Measurements from ENCODE around the gene ATG7.

ATG7 gene

DNA sequence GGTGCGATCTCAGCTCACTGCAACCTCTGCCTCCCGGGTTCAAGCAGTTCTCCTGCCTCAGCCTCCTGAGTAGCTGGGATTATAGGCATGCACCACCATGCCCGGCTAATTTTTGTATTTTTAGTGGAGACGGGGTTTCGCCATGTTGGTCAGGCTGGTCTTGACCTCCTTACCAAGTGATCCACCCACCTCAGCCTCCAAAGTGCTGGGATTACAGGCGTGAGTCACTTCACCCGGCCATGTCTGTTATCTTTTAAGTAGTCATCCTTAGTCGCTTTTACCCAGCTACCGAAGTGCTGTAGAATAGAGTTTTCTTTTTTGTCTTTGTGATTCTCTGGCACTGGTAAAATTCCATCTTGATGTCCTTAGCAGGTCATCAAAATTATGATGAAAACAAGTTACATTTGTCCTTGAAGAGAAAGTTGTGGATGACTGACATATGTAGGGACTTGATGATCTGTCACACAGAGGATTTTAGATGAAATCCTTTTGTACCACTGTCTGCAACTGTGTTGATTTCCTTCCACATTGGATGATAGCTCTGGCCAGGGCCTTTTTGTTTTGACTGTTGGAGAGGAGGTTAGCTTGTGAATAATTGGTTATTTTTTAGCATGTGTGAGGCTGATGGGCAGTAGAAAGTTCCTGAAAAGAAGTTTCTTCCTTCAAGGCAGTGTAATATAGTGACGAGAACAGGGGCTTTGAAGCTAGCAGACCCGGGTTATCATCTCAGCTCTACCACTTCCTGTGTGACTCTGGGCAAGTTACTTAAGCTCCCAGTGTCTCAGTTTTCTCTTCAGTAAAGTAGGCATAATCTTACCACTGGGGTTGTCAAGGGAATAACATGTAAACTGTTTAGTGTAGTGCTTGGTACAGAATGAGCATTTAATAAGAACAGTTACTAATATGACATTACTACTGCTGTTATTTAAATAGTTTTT, 18.8 kb downstream of the ATG7 start:
- no peak for DNase-seq

GRCh38 chr3:11291808-11292207, 19.6 kb downstream of the ATG7 start:
- no peak for DNase-seq

DNA sequence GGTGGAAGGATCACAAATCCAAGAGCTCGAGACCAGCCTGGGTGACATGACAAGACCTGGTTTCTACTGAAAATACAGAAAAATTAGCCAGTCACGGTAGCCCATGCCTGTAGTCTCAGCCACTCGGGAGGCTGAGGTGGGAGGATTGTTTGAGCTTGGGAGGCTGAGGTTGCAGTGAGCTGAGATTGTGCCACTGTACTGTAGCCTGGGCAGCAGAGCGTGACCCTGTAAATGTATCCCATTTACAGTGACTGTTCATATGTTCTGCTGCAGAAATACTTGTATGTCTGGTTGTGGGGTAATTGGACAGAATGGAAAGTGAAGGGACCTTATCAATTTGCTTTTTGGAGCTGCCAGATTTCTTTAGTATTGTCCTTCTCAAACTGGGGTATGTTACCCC, 24.9 kb downstream of the ATG7 start:
- DNase-seq = no peak

GRCh38 chr3:11300970-11301369, 28.8 kb downstream of the ATG7 start:
- no peak for DNase-seq

DNA sequence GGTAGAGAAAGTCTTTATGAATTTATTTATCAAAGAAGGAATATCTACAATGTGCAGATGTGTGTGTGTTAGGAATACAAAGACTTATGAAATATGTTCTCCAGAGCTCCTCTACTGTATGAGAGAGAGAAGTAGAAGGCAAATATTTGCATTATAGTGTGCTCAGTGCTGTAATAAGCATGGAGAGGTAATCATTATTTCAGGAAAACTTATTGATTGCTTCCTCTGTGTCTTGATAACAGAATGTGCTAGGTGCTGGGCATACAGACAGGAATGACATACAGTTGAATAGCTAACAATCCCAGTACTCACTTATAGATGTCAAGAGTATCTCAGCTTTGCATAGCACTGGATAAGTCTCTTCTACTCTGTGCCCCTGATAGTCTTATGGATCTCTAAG, 30.2 kb downstream of the ATG7 start:
- no peak for DNase-seq

- no peak for DNase-seq
Measured at GRCh38 chr3:11304175-11304574, 32.0 kb downstream of the ATG7 start.

- no peak for DNase-seq
Measured at GRCh38 chr3:11305509-11305908, 33.3 kb downstream of the ATG7 start.

GRCh38 chr3:11306817-11307589, 34.8 kb downstream of the ATG7 start:
- peak in 5 of 51 donors; percentile 1 to 45 (median 4) for DNase-seq

DNA sequence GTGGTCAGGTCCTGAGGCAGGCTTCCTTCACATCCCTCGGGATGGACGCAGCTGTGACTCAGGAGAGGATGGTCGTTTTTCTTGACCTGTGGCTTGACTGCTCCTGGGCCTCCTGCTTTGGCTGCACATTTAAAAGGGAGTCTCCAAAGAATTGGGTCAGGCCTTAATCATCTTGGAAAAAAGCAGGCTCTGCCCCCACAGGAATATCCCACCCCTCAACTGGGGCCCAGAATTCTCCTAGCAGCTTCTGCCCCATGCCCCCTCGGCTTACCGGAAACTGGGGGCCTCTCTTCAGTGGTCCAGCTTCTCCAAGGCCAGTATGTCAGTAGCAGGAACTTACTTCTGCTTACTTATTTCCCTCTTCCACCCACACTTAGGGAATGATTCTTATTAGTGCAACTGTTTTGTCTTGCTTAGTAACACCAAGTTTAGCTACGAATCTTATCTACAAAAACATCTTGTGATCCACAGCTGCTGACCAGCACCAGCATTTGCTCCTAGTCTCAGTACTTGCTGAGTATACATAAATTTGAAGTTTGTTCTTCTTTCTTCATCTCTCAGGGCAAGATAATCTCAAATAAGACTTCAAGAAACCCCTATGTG, 35.7 kb downstream of the ATG7 start:
- no peak for DNase-seq

- no peak for DNase-seq
Measured at GRCh38 chr3:11310258-11310657, 38.1 kb downstream of the ATG7 start.

DNA sequence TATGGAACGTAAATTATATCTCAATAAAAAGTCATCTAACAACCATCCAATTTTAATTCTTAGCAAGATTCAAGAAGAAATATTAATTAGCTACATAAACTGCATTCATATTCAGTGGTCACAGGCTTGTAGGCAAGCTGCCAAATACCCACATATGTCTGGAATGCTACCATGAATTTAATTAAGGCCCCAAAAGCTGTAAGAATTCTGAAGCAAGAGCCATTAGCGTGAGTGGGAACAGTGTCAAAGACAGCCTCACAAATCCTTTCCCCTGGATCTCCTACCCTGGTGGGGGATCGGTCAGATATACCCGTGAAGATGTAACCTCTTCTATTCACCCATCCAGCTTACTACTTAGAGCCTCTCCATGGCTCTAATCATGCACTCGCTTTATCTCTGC, 40.0 kb downstream of the ATG7 start:
- no peak for DNase-seq

GRCh38 chr3:11317300-11317699, 45.1 kb downstream of the ATG7 start:
- no peak for DNase-seq

DNA sequence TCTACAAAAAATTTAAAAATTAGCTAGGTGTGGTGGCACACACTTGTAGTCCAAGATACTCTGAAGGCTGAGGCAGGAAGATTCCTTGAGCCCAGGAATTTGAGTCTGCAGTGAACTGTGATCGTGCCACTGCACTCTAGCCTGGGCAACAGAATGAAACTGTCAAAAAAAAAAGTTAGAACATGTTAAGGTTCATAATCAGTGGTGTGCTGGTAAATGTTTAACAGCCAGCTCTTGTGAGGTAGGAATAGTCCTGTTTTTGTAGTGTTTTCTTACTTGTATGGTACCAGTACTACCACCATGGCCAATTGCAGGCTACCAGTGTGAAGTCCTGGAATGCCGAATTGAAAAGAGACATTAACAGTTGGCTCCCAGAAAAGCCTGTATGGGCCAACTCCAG, 50.7 kb downstream of the ATG7 start:
- DNase-seq = no peak

DNA sequence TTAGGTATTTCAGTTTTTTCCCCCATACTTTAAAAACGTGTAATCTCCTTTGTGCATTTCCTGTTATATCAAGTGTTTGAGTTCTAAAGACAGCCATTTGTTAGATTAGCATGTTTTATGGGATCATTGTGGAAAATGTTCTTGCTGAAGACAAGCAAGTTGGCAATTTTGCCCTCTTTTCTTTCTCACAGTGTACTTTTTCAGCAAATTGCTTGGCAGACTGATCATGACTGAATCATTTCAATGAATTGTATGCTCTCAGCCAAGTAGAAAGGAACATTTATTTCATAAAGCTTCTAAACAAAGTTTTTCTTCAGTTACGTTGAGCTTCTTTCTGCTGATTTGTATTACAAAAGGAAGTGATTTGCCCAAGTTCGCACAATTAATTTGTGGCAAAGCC, 51.6 kb downstream of the ATG7 start:
- peak in 1 of 51 donors; percentile 47 for DNase-seq

DNA sequence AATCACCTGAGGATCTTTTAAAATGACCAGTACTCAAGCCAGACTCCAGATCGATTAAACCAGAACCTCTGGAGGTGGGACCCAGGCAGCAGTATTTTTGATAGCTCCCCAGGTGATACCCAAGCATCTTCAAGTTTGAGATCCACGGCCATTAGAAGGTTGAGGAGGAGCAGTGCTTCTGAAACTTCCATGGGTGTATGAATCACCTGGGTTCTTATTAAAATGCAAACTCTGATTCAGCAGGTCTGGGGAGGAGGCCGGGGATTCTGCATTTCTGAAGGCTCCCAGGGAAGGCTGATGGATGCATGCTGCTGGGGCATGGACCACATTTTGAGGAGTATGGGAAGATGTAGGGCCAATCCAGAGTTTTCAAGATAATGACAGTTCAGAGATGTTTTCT, 55.4 kb downstream of the ATG7 start:
- DNase-seq = no peak

GRCh38 chr3:11328196-11328945, 56.2 kb downstream of the ATG7 start:
- no peak for DNase-seq

DNA sequence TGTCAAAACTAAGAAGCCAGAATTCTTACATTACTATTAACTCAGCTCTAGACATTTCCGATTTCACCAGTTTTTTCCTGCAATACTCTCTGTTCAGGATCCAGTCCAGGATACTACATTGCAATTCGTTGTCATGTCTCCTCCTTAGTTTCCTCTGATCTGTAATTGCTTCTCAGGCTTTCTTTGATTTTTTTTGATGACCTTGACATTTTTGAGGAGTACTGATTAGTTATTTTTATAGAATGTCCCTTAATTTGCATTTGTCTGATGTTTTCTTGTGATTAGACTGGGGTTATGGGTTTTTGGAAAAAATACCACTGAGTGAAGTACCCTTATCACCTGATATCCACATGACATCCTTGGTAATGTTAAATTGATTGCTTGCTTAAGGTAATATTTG, 57.6 kb downstream of the ATG7 start:
- DNase-seq = no peak

DNA sequence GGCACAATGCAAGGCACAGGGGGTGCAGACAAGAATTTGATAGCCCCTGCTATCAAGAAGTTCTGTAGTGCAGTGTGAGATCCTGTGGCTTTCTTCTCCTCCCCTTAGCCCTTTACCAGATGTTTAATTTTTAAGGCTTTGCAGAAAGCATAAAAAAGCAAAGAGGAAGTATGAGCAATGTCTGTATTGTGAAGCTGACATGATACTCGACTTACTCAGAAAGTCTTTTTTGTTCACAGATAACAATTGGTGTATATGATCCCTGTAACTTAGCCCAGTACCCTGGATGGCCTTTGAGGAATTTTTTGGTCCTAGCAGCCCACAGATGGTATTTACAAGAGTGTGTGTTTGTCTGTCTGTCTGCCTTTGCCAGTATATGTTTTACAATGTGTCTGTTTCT, 58.9 kb downstream of the ATG7 start:
- DNase-seq = no peak

- DNase-seq = peak in 5 of 51 donors; percentile 3 to 48 (median 8)
Measured at GRCh38 chr3:11335056-11335608, 62.9 kb downstream of the ATG7 start.

DNA sequence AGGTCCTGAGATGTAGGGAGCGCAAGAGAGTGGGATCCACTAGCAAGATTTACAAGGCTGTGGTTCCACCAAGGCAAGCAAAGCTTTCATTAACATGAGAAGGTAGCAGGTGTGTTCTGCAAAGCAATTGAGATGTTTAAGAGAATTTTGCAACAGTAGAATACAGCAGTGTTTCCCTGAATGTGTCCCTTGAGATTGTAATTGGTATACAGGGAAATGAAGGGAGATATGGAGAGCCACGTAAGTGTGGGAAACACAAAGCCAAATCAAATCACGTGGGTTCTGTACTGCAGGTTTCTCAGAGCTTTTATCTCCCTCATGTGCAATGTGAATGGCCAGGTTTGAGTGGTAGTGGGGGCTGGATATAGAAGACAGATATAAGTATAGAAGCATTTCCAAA, 67.3 kb downstream of the ATG7 start:
- no peak for DNase-seq

- DNase-seq = no peak
Measured at GRCh38 chr3:11346416-11346815, 74.2 kb downstream of the ATG7 start.
